OCI-LY3 (cell line): ENCODE measurements around the gene TTLL5.

Experiments used
- CTCF ChIP-seq: fragments of 200-600, 300-600 bp; sonication (generic); IDR thresholded peaks from 2 replicates; pipeline ENCODE4 v1.5.1; 2014; ENCODE audit warnings: antibody characterized with exemption, low read length, low read depth
- EZH2phosphoT487 ChIP-seq: fragments of 200-600 bp; shearing (Covaris generic); IDR thresholded peaks from 2 replicates; pipeline ENCODE4 v1.6.1; 2018; ENCODE audit warnings: antibody characterized with exemption, mixed run types, low read depth

GRCh38 chr14:75835737-75836136 lies 174.7 kb downstream of the TTLL5 start:
- no peak for TF ChIP-seq CTCF
- no peak for TF ChIP-seq EZH2phosphoT487
